DOHH2 (cell line): Measurements from ENCODE around the gene NLK.

ENCODE experiments used
- H3F3A ChIP-seq: fragments of 200-600 bp; sonication (generic), shearing (Covaris generic); 2 replicates; pipeline ENCODE4 v1.6.0; 2016; ENCODE audit warnings: antibody characterized with exemption, mild to moderate bottlenecking; ENCODE audit not compliant: control insufficient read depth, insufficient read depth
- H3K27ac ChIP-seq: fragments of 200-600 bp; sonication (generic); 2 replicates; pipeline ENCODE4 v1.5.1; 2014; ENCODE audit warnings: low read depth, mild to moderate bottlenecking, low read length, moderate library complexity
- H3K27me3 ChIP-seq: fragments of 200-600 bp; sonication (generic); 2 replicates; pipeline ENCODE4 v1.6.1; 2014; ENCODE audit warnings: mild to moderate bottlenecking, low read length, mixed read lengths; ENCODE audit not compliant: control insufficient read depth
- H3K36me3 ChIP-seq: fragments of 200-600 bp; sonication (generic); 2 replicates; pipeline ENCODE4 v1.6.1; 2014; ENCODE audit warnings: mild to moderate bottlenecking, low read length, moderate library complexity, mixed read lengths; ENCODE audit not compliant: control insufficient read depth
- H3K4me1 ChIP-seq: fragments of 200-600 bp; sonication (generic); 2 replicates; pipeline ENCODE4 v1.6.1; 2014; ENCODE audit warnings: mild to moderate bottlenecking, low read length, mixed read lengths; ENCODE audit not compliant: control insufficient read depth
- H3K4me2 ChIP-seq: fragments of 200-600 bp; sonication (generic); 2 replicates; pipeline ENCODE4 v1.6.0; 2014; ENCODE audit warnings: mild to moderate bottlenecking, low read length, moderate library complexity
- H3K4me3 ChIP-seq: fragments of 200-600 bp; sonication (generic); 2 replicates; pipeline ENCODE4 v1.5.1; 2014; ENCODE audit warnings: mild to moderate bottlenecking, low read length, mixed read lengths
- H3K79me2 ChIP-seq: fragments of 200-600 bp; sonication (generic); 2 replicates; pipeline ENCODE4 v1.6.1; 2014; ENCODE audit warnings: mild to moderate bottlenecking, low read length, mixed read lengths; ENCODE audit not compliant: control insufficient read depth
- H3K9me2 ChIP-seq: fragments of 200-600 bp; sonication (generic); replicated peaks from 2 replicates; pipeline ENCODE4 v1.6.1; 2014; ENCODE audit warnings: mild to moderate bottlenecking, low read length, mixed read lengths; ENCODE audit not compliant: control insufficient read depth
- H3K9me3 ChIP-seq: fragments of 200-600 bp; sonication (generic); 2 replicates; pipeline ENCODE4 v1.6.1; 2014; ENCODE audit warnings: antibody characterized with exemption, low read length, mixed read lengths; ENCODE audit not compliant: control insufficient read depth, insufficient read depth
- H4K20me1 ChIP-seq: fragments of 200-600 bp; sonication (generic); 2 replicates; pipeline ENCODE4 v1.6.0; 2014; ENCODE audit warnings: low read depth, mild to moderate bottlenecking, antibody characterized with exemption, low read length, moderate library complexity; ENCODE audit not compliant: control insufficient read depth, insufficient read depth
- CTCF ChIP-seq: fragments of 200-600 bp; sonication (generic); IDR thresholded peaks from one replicate; pipeline ENCODE4 v1.5.1; 2014; ENCODE audit warnings: antibody characterized with exemption, mild to moderate bottlenecking, low read depth, low read length; ENCODE audit not compliant: poor library complexity, severe bottlenecking
- EZH2phosphoT487 ChIP-seq: fragments of 200-600 bp; sonication (generic); IDR thresholded peaks from 2 replicates; pipeline ENCODE4 v1.6.1; 2017; ENCODE audit warnings: borderline replicate concordance, mild to moderate bottlenecking, antibody characterized with exemption, low read length, moderate library complexity, mixed read lengths

The NLK gene

GRCh38 chr17:28117304-28117703, 74.8 kb downstream of the NLK start:
- TF ChIP-seq EZH2phosphoT487 (no peak), CTCF (no peak)
- Histone ChIP-seq H3K9me2 (no peaks in the 10 kb centered on the region), H3K79me2 (peaks cover 15% of the 10 kb centered on the region), H3K4me3 (no peak overlapping the region), H3K4me2 (peak overlapping the region; percentile 31; the same call in 1 of the 2 replicates), H3K27me3 (no peaks in the 10 kb centered on the region), H3K4me1 (peaks cover 36% of the 10 kb centered on the region), H3K27ac (no peak overlapping the region), H3F3A (no peaks in the 10 kb centered on the region), H3K36me3 (peaks cover 4% of the 10 kb centered on the region; the same call in 1 of the 2 replicates), H4K20me1 (no peaks in the 10 kb centered on the region), H3K9me3 (no peaks in the 10 kb centered on the region)

GRCh38 chr17:28118362-28118761, 75.9 kb downstream of the NLK start:
- H3K27me3 ChIP-seq = no peaks in the 10 kb centered on the region
- no peaks in the 10 kb centered on the region for H3F3A ChIP-seq
- H3K9me2 ChIP-seq = no peaks in the 10 kb centered on the region
- H3K79me2 ChIP-seq = peaks cover 15% of the 10 kb centered on the region
- H3K27ac ChIP-seq = no peak overlapping the region
- H4K20me1 ChIP-seq = no peaks in the 10 kb centered on the region
- no peaks in the 10 kb centered on the region for H3K9me3 ChIP-seq
- peaks cover 12% of the 10 kb centered on the region for H3K36me3 ChIP-seq
- no peak for TF ChIP-seq CTCF
- TF ChIP-seq EZH2phosphoT487 = no peak
- H3K4me2 ChIP-seq = peak overlapping the region; percentile 31
- H3K4me1 ChIP-seq = peaks cover 36% of the 10 kb centered on the region
- 0 out of 2 replicates have a peak overlapping the region, but pooled peaks have one; percentile 1 for H3K4me3 ChIP-seq

- Histone ChIP-seq H3K27ac (no peak overlapping the region), H3K9me2 (no peaks in the 10 kb centered on the region), H4K20me1 (no peaks in the 10 kb centered on the region), H3K4me2 (peak overlapping the region; percentile 31; the same call in 1 of the 2 replicates), H3K27me3 (no peaks in the 10 kb centered on the region), H3K36me3 (peaks cover 17% of the 10 kb centered on the region), H3F3A (no peaks in the 10 kb centered on the region), H3K9me3 (no peaks in the 10 kb centered on the region), H3K4me1 (peaks cover 36% of the 10 kb centered on the region), H3K79me2 (peaks cover 15% of the 10 kb centered on the region), H3K4me3 (no peak overlapping the region)
- TF ChIP-seq CTCF (no peak), EZH2phosphoT487 (no peak)
These were observed 76.6 kb downstream of the NLK start for GRCh38 chr17:28119046-28119445.
